ENCODE results near the gene CIRBP.

The CIRBP gene

GRCh38 chr19:1264801-1265614 is 4.1 kb upstream of the CIRBP start:
- FAIRE-seq (no peak), DNase-seq (ENCODE audit: insufficient read length, low spot score) (no peak)
- TF ChIP-seq CTCF (IDR thresholded peaks at IDR 0.05; ENCODE audit: insufficient read depth, missing control alignments), result no peak

- DNase-seq (ENCODE audit: insufficient read length, low spot score), result no peak
- no peak for FAIRE-seq
- TF ChIP-seq CTCF (IDR thresholded peaks at IDR 0.05; ENCODE audit: insufficient read depth, missing control alignments), result no peak
Measured at GRCh38 chr19:1265615-1266128, 3.5 kb upstream of the CIRBP start.

- DNase-seq (ENCODE audit: insufficient read length, low spot score) (peak; percentile 94), FAIRE-seq (no peak)
- no peak for TF ChIP-seq CTCF (IDR thresholded peaks at IDR 0.05; ENCODE audit: insufficient read depth, missing control alignments)
Measured at GRCh38 chr19:1266129-1266915, 2.8 kb upstream of the CIRBP start.

- TF ChIP-seq CTCF (IDR thresholded peaks at IDR 0.05; ENCODE audit: insufficient read depth, missing control alignments), result peak; percentile 74
- DNase-seq (ENCODE audit: insufficient read length, low spot score) (no peak), FAIRE-seq (no peak)
Measured at GRCh38 chr19:1266916-1267476, 2.1 kb upstream of the CIRBP start.

- DNase-seq (ENCODE audit: insufficient read length, low spot score) (no peak), FAIRE-seq (no peak)
- TF ChIP-seq CTCF (IDR thresholded peaks at IDR 0.05; ENCODE audit: insufficient read depth, missing control alignments), result no peak
Measured at GRCh38 chr19:1267477-1268225, 1.5 kb upstream of the CIRBP start.

GRCh38 chr19:1268226-1269064 is 687 bp upstream of the CIRBP start:
- no peak for FAIRE-seq
- no peak for TF ChIP-seq CTCF (IDR thresholded peaks at IDR 0.05; ENCODE audit: insufficient read depth, missing control alignments)
- no peak for DNase-seq (ENCODE audit: insufficient read length, low spot score)
